ENCODE data around the gene GPR17. TPM values are rescaled to one million over a fixed set of nuclear protein-coding genes. Genes with fewer than 3 reads are reported as not detected.

GPR17 gene
- total and polyA plus RNA-seq, 2 donors (not counting 1 experiment from before 2014, with no cell fraction given) = not detected

GRCh38 chr2:127624320-127624755 is 21.6 kb upstream of the GPR17 start:
- Histone ChIP-seq H4K20me1 (ENCODE audit: control insufficient read depth, extremely low read depth, insufficient read depth, low read length) (no peaks in the 10 kb centered on the region), H3K4me3 (replicated peaks in 1 of 4; ENCODE audit: control extremely low read depth in 1 of 4, insufficient read depth in 1 of 4, low read depth in 3 of 4, low read length in 4 of 4) (no peak overlapping the region), H2AFZ (ENCODE audit: low read length) (no peak overlapping the region), H3K79me2 (ENCODE audit: control insufficient read depth, insufficient read depth, low read length) (no peaks in the 10 kb centered on the region), H3K9me3 (ENCODE audit: control insufficient read depth, insufficient read depth, low read depth, low read length) (no peaks in the 10 kb centered on the region), H3K9ac (ENCODE audit: insufficient read depth, low read length) (no peak overlapping the region), H3K27ac (ENCODE audit: insufficient read depth, low read length) (no peak overlapping the region), H3K36me3 (ENCODE audit: control insufficient read depth, insufficient read depth, low read length) (no peaks in the 10 kb centered on the region), H3K4me2 (ENCODE audit: extremely low read depth, insufficient read depth, low read length) (no peak overlapping the region), H3K27me3 (ENCODE audit: control insufficient read depth, insufficient read depth, low read length) (no peaks in the 10 kb centered on the region), H3K4me1 (ENCODE audit: control insufficient read depth, extremely low read depth, insufficient read depth, low read length) (no peaks in the 10 kb centered on the region)
- no peak for DNase-seq (ENCODE audit: low read depth in 2 of 2)
- TF ChIP-seq EZH2 (IDR thresholded peaks at IDR 0.05; ENCODE audit: low read length, missing control alignments) (no peak), CTCF (conservative IDR thresholded peaks at IDR 0.05 in 1 of 2, IDR thresholded peaks at IDR 0.05 in 1 of 2; ENCODE audit: low read depth in 1 of 2, low read length in 2 of 2) (no peak)

GRCh38 chr2:127624756-127625571 is 21.0 kb upstream of the GPR17 start:
- H3K9ac ChIP-seq (ENCODE audit: insufficient read depth, low read length) = no peak overlapping the region
- no peak overlapping the region for H2AFZ ChIP-seq (ENCODE audit: low read length)
- H3K27me3 ChIP-seq (ENCODE audit: control insufficient read depth, insufficient read depth, low read length) = no peaks in the 10 kb centered on the region
- no peak overlapping the region for H3K27ac ChIP-seq (ENCODE audit: insufficient read depth, low read length)
- H3K9me3 ChIP-seq (ENCODE audit: control insufficient read depth, insufficient read depth, low read depth, low read length) = no peaks in the 10 kb centered on the region
- no peaks in the 10 kb centered on the region for H4K20me1 ChIP-seq (ENCODE audit: control insufficient read depth, extremely low read depth, insufficient read depth, low read length)
- no peak overlapping the region for H3K4me2 ChIP-seq (ENCODE audit: extremely low read depth, insufficient read depth, low read length)
- H3K4me1 ChIP-seq (ENCODE audit: control insufficient read depth, extremely low read depth, insufficient read depth, low read length) = no peaks in the 10 kb centered on the region
- no peak for DNase-seq (ENCODE audit: low read depth in 2 of 2)
- no peaks in the 10 kb centered on the region for H3K79me2 ChIP-seq (ENCODE audit: control insufficient read depth, insufficient read depth, low read length)
- TF ChIP-seq EZH2 (IDR thresholded peaks at IDR 0.05; ENCODE audit: low read length, missing control alignments) (no peak), CTCF (conservative IDR thresholded peaks at IDR 0.05 in 1 of 2, IDR thresholded peaks at IDR 0.05 in 1 of 2; ENCODE audit: low read depth in 1 of 2, low read length in 2 of 2) (no peak)
- no peak overlapping the region for H3K4me3 ChIP-seq (replicated peaks in 1 of 4; ENCODE audit: control extremely low read depth in 1 of 4, insufficient read depth in 1 of 4, low read depth in 3 of 4, low read length in 4 of 4)
- no peaks in the 10 kb centered on the region for H3K36me3 ChIP-seq (ENCODE audit: control insufficient read depth, insufficient read depth, low read length)

GRCh38 chr2:127625572-127625951 is 20.4 kb upstream of the GPR17 start:
- DNase-seq (ENCODE audit: low read depth in 2 of 2) = no peak
- Histone ChIP-seq H2AFZ (ENCODE audit: low read length) (no peak overlapping the region), H3K9ac (ENCODE audit: insufficient read depth, low read length) (no peak overlapping the region), H3K79me2 (ENCODE audit: control insufficient read depth, insufficient read depth, low read length) (no peaks in the 10 kb centered on the region), H3K27me3 (ENCODE audit: control insufficient read depth, insufficient read depth, low read length) (no peaks in the 10 kb centered on the region), H3K36me3 (ENCODE audit: control insufficient read depth, insufficient read depth, low read length) (no peaks in the 10 kb centered on the region), H4K20me1 (ENCODE audit: control insufficient read depth, extremely low read depth, insufficient read depth, low read length) (no peaks in the 10 kb centered on the region), H3K4me2 (ENCODE audit: extremely low read depth, insufficient read depth, low read length) (no peak overlapping the region), H3K4me1 (ENCODE audit: control insufficient read depth, extremely low read depth, insufficient read depth, low read length) (no peaks in the 10 kb centered on the region), H3K27ac (ENCODE audit: insufficient read depth, low read length) (no peak overlapping the region), H3K4me3 (replicated peaks in 1 of 4; ENCODE audit: control extremely low read depth in 1 of 4, insufficient read depth in 1 of 4, low read depth in 3 of 4, low read length in 4 of 4) (no peak overlapping the region), H3K9me3 (ENCODE audit: control insufficient read depth, insufficient read depth, low read depth, low read length) (no peaks in the 10 kb centered on the region)
- TF ChIP-seq EZH2 (IDR thresholded peaks at IDR 0.05; ENCODE audit: low read length, missing control alignments) (no peak), CTCF (conservative IDR thresholded peaks at IDR 0.05 in 1 of 2, IDR thresholded peaks at IDR 0.05 in 1 of 2; ENCODE audit: low read depth in 1 of 2, low read length in 2 of 2) (no peak)
